Spleen (tissue), 7 donors: Measurements from ENCODE around the gene STXBP5.

ENCODE experiments used
- POLR2A ChIP-seq, 3 donors: fragments of 450-650 bp; IDR thresholded peaks; one replicate each; pipeline ENCODE4 v1.5.1; 2017; ENCODE audit warnings: antibody characterized with exemption in 3 of 3, mild to moderate bottlenecking in 1 of 3
- POLR2AphosphoS5 ChIP-seq, 3 donors: sonication (generic); formaldehyde crosslinking; IDR thresholded peaks; one replicate each; pipeline ENCODE4 v1.5.1; 2017; ENCODE audit warnings: antibody characterized with exemption in 3 of 3
- TF ChIP-seq, protein P1 (sequence below), 11 experiments: fragments of 200-600 bp in 7 of 11; fragments of 450-650 bp in 4 of 11; sonication (generic) in 4 of 11; IDR thresholded peaks in 8 of 11; conservative IDR thresholded peaks in 3 of 11; 1 replicate in 7 of 11; 2 replicates in 4 of 11; pipeline versions ENCODE4 v1.4.0 to v1.8.0; 2016 to 2021; ENCODE audit warnings: antibody characterized with exemption in 11 of 11, inconsistent platforms in 4 of 11, mild to moderate bottlenecking in 1 of 11
- donor health status: DM: no; HTN: no; CAD: no; lungs with moderate emphysema.
- donor health status: DM: no; HTN: no; CAD: no.
- donor health status: DM: no; HTN: no; CAD: no.

DNA sequence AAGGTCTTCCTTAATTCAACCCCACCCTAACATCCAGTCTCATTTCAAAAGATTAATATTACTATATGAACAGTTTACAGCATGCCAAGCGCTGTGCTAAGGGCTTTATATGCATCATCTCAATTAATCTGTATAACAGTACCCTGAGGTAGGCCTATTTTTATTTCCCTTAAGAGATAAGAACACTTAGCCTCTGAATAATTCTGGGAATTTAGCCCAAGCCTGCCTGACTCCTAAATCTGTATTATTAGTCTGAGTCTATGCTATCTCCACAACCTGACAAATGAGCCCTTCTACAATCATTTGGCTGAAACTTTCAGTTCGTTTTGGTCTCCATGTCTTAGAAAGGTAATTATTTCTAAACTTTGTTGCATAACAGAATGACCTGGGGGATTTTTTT, 226.6 kb downstream of the STXBP5 start:
- TF ChIP-seq POLR2AphosphoS5 (IDR thresholded peaks at IDR 0.05): no peak
- TF ChIP-seq, protein P1, sequence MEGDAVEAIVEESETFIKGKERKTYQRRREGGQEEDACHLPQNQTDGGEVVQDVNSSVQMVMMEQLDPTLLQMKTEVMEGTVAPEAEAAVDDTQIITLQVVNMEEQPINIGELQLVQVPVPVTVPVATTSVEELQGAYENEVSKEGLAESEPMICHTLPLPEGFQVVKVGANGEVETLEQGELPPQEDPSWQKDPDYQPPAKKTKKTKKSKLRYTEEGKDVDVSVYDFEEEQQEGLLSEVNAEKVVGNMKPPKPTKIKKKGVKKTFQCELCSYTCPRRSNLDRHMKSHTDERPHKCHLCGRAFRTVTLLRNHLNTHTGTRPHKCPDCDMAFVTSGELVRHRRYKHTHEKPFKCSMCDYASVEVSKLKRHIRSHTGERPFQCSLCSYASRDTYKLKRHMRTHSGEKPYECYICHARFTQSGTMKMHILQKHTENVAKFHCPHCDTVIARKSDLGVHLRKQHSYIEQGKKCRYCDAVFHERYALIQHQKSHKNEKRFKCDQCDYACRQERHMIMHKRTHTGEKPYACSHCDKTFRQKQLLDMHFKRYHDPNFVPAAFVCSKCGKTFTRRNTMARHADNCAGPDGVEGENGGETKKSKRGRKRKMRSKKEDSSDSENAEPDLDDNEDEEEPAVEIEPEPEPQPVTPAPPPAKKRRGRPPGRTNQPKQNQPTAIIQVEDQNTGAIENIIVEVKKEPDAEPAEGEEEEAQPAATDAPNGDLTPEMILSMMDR (IDR thresholded peaks at IDR 0.05 in 8 of 11, conservative IDR thresholded peaks at IDR 0.05 in 3 of 11): no peak
- TF ChIP-seq POLR2A (IDR thresholded peaks at IDR 0.05): no peak
